Activated CD8-positive, alpha-beta T cell treated with anti-CD3 and anti-CD28 coated beads for 36 hours (primary cell): ENCODE data around the gene MPDZ. TPM values are rescaled to one million over a fixed set of nuclear protein-coding genes. Genes with fewer than 3 reads are reported as not detected.

ENCODE experiments used
- ATAC-seq: fragments of 200-7000 bp; cut with Tn5 transposase; one replicate; pipeline ENCODE4 v1.10.0; 2021; ENCODE audit warnings: mild to moderate bottlenecking, moderate library complexity
- CTCF ChIA-PET: fragments of 350-600 bp; sonication (Branson Sonifier 250); formaldehyde crosslinking; loops from one replicate; lab custom pipeline; 2021; ENCODE audit warnings: antibody characterized with exemption; lab: Charles Lee
- POLR2A ChIA-PET: fragments of 350-600 bp; sonication (Branson Sonifier 250); formaldehyde crosslinking; loops from one replicate; lab custom pipeline; 2021; ENCODE audit warnings: antibody characterized with exemption; lab: Charles Lee
- DNase-seq: peaks from one replicate; pipeline ENCODE4 v3.0.0-alpha.2; 2020
- H3K27ac Mint-ChIP-seq: one replicate; pipeline ENCODE4 v1.8.0; 2021; ENCODE audit warnings: mild to moderate bottlenecking, mixed read lengths
- H3K27me3 Mint-ChIP-seq: one replicate; pipeline ENCODE4 v1.8.0; 2021; ENCODE audit warnings: mixed read lengths
- H3K36me3 Mint-ChIP-seq: one replicate; pipeline ENCODE4 v1.8.0; 2021; ENCODE audit warnings: low read depth, mixed read lengths
- H3K4me1 Mint-ChIP-seq: one replicate; pipeline ENCODE4 v1.8.0; 2021; ENCODE audit warnings: low read depth, mixed read lengths
- H3K4me3 Mint-ChIP-seq: one replicate; pipeline ENCODE4 v1.8.0; 2021; ENCODE audit warnings: mild to moderate bottlenecking, moderate library complexity, mixed read lengths
- H3K9me3 Mint-ChIP-seq: one replicate; pipeline ENCODE4 v1.8.0; 2021; ENCODE audit warnings: mixed read lengths
- intact Hi-C: fragments of 100-400 bp; cut with micrococcal nuclease; formaldehyde crosslinking; loops from one replicate; pipeline ENCODE4 v1.10.0; 2022
- total RNA-seq, 2 experiments: library from RNA; stranded (reverse); gene quantifications; one replicate each; pipeline ENCODE4 v1.2.3, GENCODE V29; 2021
- TF ChIP-seq, protein P1 (sequence below): fragments of 200-600 bp; IDR thresholded peaks from one replicate; pipeline ENCODE4 v1.8.0; 2022; ENCODE audit warnings: antibody characterized with exemption, mild to moderate bottlenecking

Gene MPDZ
- total RNA-seq, 2 experiments from 2014 or later = not detected

DNA sequence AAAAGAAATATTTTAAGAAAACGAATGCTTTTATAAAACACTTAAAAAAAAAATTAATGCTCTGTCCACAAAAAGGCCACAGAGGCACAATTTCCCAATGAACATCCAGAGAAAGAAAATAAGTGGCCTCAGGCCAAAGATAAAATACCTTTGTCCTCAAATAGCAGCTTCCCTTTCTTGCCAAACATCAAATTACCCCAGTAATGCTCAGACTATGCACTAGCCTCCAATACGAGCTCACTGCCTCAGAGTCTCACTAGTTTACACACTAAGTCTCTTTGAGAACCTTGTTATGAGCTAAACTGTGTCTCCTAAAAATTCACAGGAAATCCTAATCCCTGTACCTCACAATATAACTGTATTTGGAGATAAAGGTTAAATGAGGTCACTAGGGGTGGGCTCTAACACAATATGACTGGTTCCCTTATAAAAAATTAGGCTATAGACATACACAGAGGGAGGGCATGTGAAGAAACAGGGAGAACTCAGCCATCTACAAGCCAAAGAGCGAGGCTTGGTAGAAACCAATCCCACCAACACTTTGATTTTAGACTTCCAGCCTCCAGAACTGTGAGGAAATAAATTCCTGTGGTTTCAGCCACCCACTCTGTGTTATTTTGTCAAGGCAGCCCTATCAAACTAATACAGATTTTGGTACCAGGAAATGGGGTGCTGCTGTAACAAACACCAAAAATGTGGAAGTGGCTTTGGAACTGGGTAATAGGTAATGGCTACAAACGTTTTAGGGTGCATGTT, 4.4 kb downstream of the MPDZ start:
- ChIA-PET CTCF (no interaction called here), POLR2A (no interaction called here)
- Mint-ChIP-seq H3K36me3 (no peaks in the 10 kb centered on the region), H3K9me3 (no peaks in the 10 kb centered on the region), H3K27ac (no peak overlapping the region), H3K4me1 (no peaks in the 10 kb centered on the region), H3K4me3 (no peak overlapping the region), H3K27me3 (peaks cover 12% of the 10 kb centered on the region)
- DNase-seq (no peak), ATAC-seq (no peak)
- TF ChIP-seq, protein P1, sequence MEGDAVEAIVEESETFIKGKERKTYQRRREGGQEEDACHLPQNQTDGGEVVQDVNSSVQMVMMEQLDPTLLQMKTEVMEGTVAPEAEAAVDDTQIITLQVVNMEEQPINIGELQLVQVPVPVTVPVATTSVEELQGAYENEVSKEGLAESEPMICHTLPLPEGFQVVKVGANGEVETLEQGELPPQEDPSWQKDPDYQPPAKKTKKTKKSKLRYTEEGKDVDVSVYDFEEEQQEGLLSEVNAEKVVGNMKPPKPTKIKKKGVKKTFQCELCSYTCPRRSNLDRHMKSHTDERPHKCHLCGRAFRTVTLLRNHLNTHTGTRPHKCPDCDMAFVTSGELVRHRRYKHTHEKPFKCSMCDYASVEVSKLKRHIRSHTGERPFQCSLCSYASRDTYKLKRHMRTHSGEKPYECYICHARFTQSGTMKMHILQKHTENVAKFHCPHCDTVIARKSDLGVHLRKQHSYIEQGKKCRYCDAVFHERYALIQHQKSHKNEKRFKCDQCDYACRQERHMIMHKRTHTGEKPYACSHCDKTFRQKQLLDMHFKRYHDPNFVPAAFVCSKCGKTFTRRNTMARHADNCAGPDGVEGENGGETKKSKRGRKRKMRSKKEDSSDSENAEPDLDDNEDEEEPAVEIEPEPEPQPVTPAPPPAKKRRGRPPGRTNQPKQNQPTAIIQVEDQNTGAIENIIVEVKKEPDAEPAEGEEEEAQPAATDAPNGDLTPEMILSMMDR = no peak
- intact Hi-C loops = no loop called here

DNA sequence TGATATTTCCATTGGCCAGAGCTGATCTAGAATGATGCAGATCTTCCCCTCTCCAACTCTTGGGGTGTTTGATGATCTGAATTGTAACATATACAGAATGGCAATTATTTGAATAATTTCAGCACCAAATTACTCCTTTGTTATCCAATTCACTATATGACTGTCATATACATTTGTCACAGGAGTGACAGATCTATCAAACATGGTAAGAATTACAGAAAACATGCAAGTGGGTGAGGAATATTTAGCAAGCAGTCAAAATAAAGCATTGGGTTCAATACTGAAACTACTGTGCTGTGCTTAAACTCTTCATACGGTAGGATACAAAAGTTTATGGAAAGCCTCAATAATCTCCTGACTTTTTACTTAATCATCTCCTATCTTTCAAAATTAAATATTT, 8.8 kb downstream of the MPDZ start:
- no peak for DNase-seq
- TF ChIP-seq, protein P1 = no peak
- POLR2A ChIA-PET = no interaction called here

DNA sequence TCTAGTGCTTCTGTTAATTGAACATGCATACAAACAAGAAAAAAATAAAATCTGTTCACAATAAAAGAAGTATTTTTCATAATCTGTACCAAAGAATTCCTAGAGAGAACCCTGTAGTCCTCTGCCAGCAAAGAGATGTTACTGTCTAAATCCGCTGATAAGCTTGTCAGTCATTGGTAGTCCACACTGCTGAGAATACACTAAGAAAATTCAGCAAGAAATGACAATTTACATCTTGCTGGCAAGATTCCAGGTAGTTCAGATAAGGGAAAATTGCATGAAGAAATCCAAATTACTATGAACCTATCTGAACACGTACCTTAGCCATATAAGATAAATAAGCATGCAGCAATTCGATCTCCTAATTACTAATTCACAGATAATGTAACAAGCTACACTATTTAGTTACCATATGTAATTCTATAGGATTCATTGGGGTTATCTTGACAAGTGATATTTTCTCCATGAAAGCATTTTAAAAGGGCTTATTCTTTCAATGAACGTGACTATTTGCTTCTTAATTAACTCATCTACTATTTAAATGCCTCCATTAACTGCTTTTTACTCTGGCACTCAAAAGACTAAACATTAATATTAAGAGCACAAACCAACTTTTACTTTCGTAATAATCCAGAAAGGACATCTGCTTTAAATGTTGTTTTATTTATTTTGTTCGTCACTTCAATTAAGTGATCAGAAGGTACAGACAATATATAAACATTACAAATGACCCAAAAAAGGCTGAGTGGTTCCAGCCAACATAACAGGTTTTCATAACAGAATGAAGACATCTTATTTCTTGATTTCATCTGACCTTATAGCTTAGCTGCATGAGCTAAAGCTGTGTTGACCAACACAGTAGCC, 9.7 kb downstream of the MPDZ start:
- Mint-ChIP-seq H3K27me3 (no peaks in the 10 kb centered on the region), H3K27ac (no peak overlapping the region), H3K9me3 (no peaks in the 10 kb centered on the region), H3K4me3 (no peak overlapping the region), H3K4me1 (no peaks in the 10 kb centered on the region), H3K36me3 (no peaks in the 10 kb centered on the region)
- TF ChIP-seq, protein P1 = no peak
- intact Hi-C loops = no loop called here
- ChIA-PET CTCF (no interaction called here), POLR2A (no interaction called here)
- DNase-seq (no peak), ATAC-seq (no peak)

More for the DNA sequence above, 8.8 kb downstream of the MPDZ start:
- no peak for ATAC-seq
- Mint-ChIP-seq H3K27ac (no peak overlapping the region), H3K27me3 (no peaks in the 10 kb centered on the region), H3K9me3 (no peaks in the 10 kb centered on the region), H3K4me3 (no peak overlapping the region), H3K36me3 (no peaks in the 10 kb centered on the region), H3K4me1 (no peaks in the 10 kb centered on the region)
- intact Hi-C loops = no loop called here
- CTCF ChIA-PET = no interaction called here

DNA sequence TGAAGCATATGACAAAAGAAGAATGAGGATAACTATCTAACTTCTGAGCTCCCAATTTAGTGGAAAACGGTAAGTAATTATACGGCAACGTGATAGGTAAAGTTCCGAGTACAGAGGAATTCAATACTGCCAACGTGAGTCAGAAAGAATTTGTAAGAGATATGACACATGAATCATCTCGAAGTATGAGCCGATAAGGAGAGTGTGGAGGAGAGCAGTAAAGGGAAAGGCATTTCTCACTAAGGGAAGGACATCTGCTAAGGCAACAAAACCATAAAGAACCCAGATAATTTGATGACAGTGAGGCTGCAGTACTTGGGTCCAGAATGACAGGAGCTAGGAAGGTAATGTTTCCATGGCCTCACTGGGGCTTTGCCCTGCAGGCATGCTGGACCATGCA, 11.0 kb downstream of the MPDZ start:
- no peaks in the 10 kb centered on the region for H3K9me3 Mint-ChIP-seq
- no peak for ATAC-seq

More for the DNA sequence above, 11.0 kb downstream of the MPDZ start:
- ChIA-PET POLR2A (no interaction called here), CTCF (no interaction called here)
- H3K27me3 Mint-ChIP-seq = no peaks in the 10 kb centered on the region
- DNase-seq = no peak
- no peaks in the 10 kb centered on the region for H3K36me3 Mint-ChIP-seq
- intact Hi-C loops = no loop called here
- H3K4me3 Mint-ChIP-seq = no peak overlapping the region
- H3K27ac Mint-ChIP-seq = no peak overlapping the region
- TF ChIP-seq, protein P1 = no peak
- H3K4me1 Mint-ChIP-seq = no peaks in the 10 kb centered on the region
